Thyroid gland (tissue), 4 donors: ENCODE results near the gene CXCR4.

Experiments
- CTCF ChIP-seq, 6 experiments: fragments of 200-600 bp in 3 of 6; fragments of 450-650 bp in 3 of 6; sonication (generic) in 3 of 6; IDR thresholded peaks; one replicate each; pipeline ENCODE4 v1.5.1; 2016 to 2019; ENCODE audit warnings: antibody characterized with exemption in 6 of 6, mild to moderate bottlenecking in 2 of 6, inconsistent platforms in 1 of 6, moderate library complexity in 1 of 6
- POLR2A ChIP-seq, 2 donors: fragments of 450-650 bp; IDR thresholded peaks; one replicate each; pipeline ENCODE4 v1.6.1; 2017; ENCODE audit warnings: antibody characterized with exemption in 2 of 2, mild to moderate bottlenecking in 2 of 2, moderate library complexity in 1 of 2

GRCh38 chr2:136116151-136116812 is 1.7 kb downstream of the CXCR4 start:
- TF ChIP-seq CTCF (IDR thresholded peaks at IDR 0.05) = no peak
- TF ChIP-seq POLR2A (IDR thresholded peaks at IDR 0.05) = no peak
